Endodermal cell (in vitro differentiated cells): ENCODE results near the gene SCN8A. TPM values are rescaled to one million over a fixed set of nuclear protein-coding genes. Genes with fewer than 3 reads are reported as not detected.
A peak's percentile ranks its signal among the peaks of the same experiment; 100 is the strongest.
"Not testable (repeated sequence)": the region's sequence is repeated elsewhere in the genome, so short reads cannot be mapped to it uniquely, and the experiment has no call there.

ENCODE experiments used
- DNase-seq: peaks from one replicate; pipeline ENCODE4 v3.0.0-alpha.2; 2017
- H3K27ac ChIP-seq: 2 replicates; pipeline ENCODE4 v1.5.1; 2013; ENCODE audit warnings: mild to moderate bottlenecking, low read depth, low read length, moderate library complexity
- H3K27me3 ChIP-seq: 2 replicates; pipeline ENCODE4 v1.6.1; 2013; ENCODE audit warnings: mild to moderate bottlenecking, low read length, moderate library complexity; ENCODE audit not compliant: insufficient read depth, control insufficient read depth, poor library complexity, severe bottlenecking
- H3K36me3 ChIP-seq: 2 replicates; pipeline ENCODE4 v1.7.0; 2013; ENCODE audit warnings: mild to moderate bottlenecking, low read length, moderate library complexity; ENCODE audit not compliant: control insufficient read depth, insufficient read depth
- H3K4me1 ChIP-seq: one replicate; pipeline ENCODE4 v1.7.0; 2013; ENCODE audit warnings: low read length; ENCODE audit not compliant: control insufficient read depth, insufficient read depth
- H3K4me3 ChIP-seq: 2 replicates; pipeline ENCODE4 v1.5.1; 2013; ENCODE audit warnings: mild to moderate bottlenecking, low read length, moderate library complexity
- H3K9ac ChIP-seq: 2 replicates; pipeline ENCODE4 v1.6.1; 2013; ENCODE audit warnings: mild to moderate bottlenecking, low read length, moderate library complexity; ENCODE audit not compliant: poor library complexity, severe bottlenecking; ENCODE audit errors: extremely low read depth
- H3K9me3 ChIP-seq: 2 replicates; pipeline ENCODE4 v1.6.1; 2013; ENCODE audit warnings: mild to moderate bottlenecking, low read length, moderate library complexity; ENCODE audit not compliant: control insufficient read depth
- H3K27ac Mint-ChIP-seq: 2 replicates; pipeline ENCODE4 v1.8.0; 2020; ENCODE audit warnings: mixed read lengths
- H3K27me3 Mint-ChIP-seq: 2 replicates; pipeline ENCODE4 v1.8.0; 2021; ENCODE audit warnings: mild to moderate bottlenecking, mixed read lengths; ENCODE audit not compliant: insufficient read depth
- H3K36me3 Mint-ChIP-seq: 2 replicates; pipeline ENCODE4 v1.8.0; 2020; ENCODE audit warnings: low read depth, mixed read lengths
- H3K4me1 Mint-ChIP-seq: 2 replicates; pipeline ENCODE4 v1.8.0; 2020; ENCODE audit warnings: mixed read lengths
- H3K4me3 Mint-ChIP-seq: 2 replicates; pipeline ENCODE4 v1.8.0; 2020; ENCODE audit warnings: mild to moderate bottlenecking, moderate library complexity, mixed read lengths
- H3K9me3 Mint-ChIP-seq: 2 replicates; pipeline ENCODE4 v1.8.0; 2020; ENCODE audit warnings: mild to moderate bottlenecking, mixed read lengths
- WGBS, 2 experiments: methylation state at CpG; one replicate each; pipeline versions ENCODE4 v1.1.5 to v1.1.7; 2013; ENCODE audit warnings: missing lambda C conversion rate in 2 of 2, mixed read lengths in 1 of 2; ENCODE audit not compliant: insufficient coverage in 1 of 2, insufficient read length in 1 of 2; 5-methylcytosine and 5-hydroxymethylcytosine counted together
- total RNA-seq, 2 donors: library from RNA; stranded (reverse); fragmentation: NEBNext Ultra II Directional in 1 of 2; extraction: Animal tissue kit (Norgen Biotek cat#: 25700) in 1 of 2; gene quantifications; 2 replicates in 1 of 2; 3 replicates in 1 of 2; pipeline ENCODE4 v1.2.1, GENCODE V29; 2021
- TF ChIP-seq, protein P1 (sequence below): fragments of 200-600 bp; sonication (generic); conservative IDR thresholded peaks from 2 replicates; pipeline ENCODE4 v1.5.0; 2021; ENCODE audit warnings: antibody characterized with exemption, mild to moderate bottlenecking

SCN8A gene
- total RNA-seq, 2 donors from 2014 or later, result 9.5 to 9.7 TPM

DNA sequence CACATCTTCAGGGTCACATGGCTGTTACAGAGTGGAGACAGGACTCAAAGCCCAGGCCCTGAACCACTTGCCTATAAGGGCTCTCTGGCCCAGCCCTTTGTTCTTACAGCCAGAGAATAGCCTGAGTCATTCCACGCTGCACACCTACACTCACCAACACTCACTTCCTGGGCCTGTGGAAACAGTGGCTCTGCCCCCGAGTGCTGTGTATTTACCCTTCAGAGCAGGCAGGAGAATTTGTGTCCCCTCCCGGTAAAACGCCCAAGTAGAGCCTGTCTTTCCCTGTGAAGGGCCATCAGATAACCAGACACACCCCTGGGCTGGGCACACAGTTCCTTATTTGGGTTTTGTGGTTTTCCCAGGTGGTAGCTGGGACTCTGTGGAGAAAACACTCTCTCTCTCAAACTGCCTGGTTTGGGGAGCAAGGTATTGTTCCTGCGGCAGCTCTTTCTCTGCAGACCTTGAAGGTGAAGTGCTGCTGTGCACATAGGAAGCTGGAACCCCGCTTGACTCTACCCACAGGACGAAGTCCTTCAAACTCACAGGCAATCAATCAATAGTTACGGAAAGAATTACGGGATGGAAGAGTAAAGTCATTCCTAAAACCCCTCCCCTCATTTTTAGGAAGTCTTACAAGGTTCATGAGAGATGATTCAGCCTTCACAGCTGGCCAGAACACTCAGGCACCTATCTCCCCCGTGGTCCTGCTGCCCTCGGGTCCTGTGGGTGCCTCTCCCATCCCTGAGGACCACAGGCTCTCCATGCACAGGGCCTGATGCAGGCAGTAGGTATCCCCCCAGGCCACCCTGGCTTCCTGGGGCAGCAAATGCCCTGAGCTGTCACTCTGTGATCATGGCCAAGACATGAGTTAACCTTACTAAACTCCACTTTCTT lies 237.1 kb downstream of the SCN8A start:
- Mint-ChIP-seq H3K36me3 (no peaks in the 10 kb centered on the region), H3K27me3 (peaks cover 23% of the 10 kb centered on the region), H3K27ac (no peak overlapping the region), H3K9me3 (no peaks in the 10 kb centered on the region), H3K4me3 (no peak overlapping the region), H3K4me1 (peaks cover 33% of the 10 kb centered on the region)
- DNase-seq, result no peak
- Histone ChIP-seq H3K36me3 (no peaks in the 10 kb centered on the region), H3K4me1 (peaks cover 11% of the 10 kb centered on the region), H3K4me3 (no peak overlapping the region), H3K9me3 (no peaks in the 10 kb centered on the region), H3K27me3 (no peaks in the 10 kb centered on the region), H3K9ac (no peak overlapping the region), H3K27ac (peak overlapping the region; percentile 78)
- whole genome bisulfite sequencing, 2 experiments, result 87 to 90% methylated on average over 6 to 11 of the region's 11 CpGs
- TF ChIP-seq, protein P1, sequence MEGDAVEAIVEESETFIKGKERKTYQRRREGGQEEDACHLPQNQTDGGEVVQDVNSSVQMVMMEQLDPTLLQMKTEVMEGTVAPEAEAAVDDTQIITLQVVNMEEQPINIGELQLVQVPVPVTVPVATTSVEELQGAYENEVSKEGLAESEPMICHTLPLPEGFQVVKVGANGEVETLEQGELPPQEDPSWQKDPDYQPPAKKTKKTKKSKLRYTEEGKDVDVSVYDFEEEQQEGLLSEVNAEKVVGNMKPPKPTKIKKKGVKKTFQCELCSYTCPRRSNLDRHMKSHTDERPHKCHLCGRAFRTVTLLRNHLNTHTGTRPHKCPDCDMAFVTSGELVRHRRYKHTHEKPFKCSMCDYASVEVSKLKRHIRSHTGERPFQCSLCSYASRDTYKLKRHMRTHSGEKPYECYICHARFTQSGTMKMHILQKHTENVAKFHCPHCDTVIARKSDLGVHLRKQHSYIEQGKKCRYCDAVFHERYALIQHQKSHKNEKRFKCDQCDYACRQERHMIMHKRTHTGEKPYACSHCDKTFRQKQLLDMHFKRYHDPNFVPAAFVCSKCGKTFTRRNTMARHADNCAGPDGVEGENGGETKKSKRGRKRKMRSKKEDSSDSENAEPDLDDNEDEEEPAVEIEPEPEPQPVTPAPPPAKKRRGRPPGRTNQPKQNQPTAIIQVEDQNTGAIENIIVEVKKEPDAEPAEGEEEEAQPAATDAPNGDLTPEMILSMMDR, result no peak

DNA sequence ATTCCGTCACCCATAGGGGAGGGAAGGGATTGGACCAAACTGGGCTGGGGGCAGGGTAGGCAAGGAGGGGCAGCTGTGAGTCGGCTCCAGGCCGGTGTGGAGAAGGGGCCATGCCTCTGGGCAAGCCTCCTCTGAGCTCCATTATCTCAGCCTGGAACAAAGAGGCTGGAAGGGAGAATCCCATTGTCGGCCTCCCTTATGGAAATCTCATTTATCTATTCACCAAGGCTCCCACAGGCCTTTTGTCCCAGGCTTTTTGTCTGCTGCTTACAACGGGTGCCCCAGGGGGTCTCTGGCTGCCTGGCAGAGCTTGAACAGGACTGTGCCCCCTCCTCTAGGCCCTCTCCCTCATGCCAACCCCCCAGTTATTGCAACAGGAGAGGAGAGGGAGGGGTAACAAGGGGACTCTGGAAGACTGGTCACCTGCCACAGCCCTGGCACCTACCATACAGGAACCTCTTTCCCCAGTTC lies 238.0 kb downstream of the SCN8A start:
- Histone ChIP-seq H3K4me1 (peaks cover 11% of the 10 kb centered on the region), H3K36me3 (no peaks in the 10 kb centered on the region), H3K9ac (no peak overlapping the region), H3K27ac (peak overlapping the region; percentile 78), H3K27me3 (no peaks in the 10 kb centered on the region), H3K4me3 (no peak overlapping the region), H3K9me3 (no peaks in the 10 kb centered on the region)
- no peak overlapping the region for H3K4me3 Mint-ChIP-seq
- no peaks in the 10 kb centered on the region for H3K9me3 Mint-ChIP-seq
- H3K4me1 Mint-ChIP-seq, result peaks cover 30% of the 10 kb centered on the region
- peak overlapping the region; percentile 23 for H3K27ac Mint-ChIP-seq
- DNase-seq, result peak; percentile 81
- H3K27me3 Mint-ChIP-seq, result peaks cover 32% of the 10 kb centered on the region
- no peaks in the 10 kb centered on the region for H3K36me3 Mint-ChIP-seq
- TF ChIP-seq, protein P1, result no peak
- WGBS, 2 experiments, result 32 to 67% methylated on average over 2 to 5 of the region's 5 CpGs

DNA sequence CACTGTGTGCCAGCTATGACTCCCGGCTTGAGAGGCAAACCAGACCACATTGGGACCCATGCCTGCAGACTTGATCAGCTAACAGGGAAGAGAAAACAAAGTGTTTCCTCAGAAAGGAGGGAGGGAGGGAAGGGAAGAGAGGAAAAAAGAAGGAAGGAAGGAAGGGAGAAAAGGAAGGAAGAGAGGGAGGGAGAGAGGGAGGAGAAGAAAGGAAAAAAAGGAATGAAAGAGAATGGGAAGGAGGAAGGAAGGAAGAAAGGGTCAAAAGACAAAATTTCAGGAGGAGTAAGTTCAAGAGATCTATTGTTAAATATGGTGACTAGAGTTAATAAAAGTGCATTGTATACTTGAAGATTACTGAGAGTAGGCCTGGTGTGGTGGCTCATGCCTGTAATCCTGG lies 238.6 kb downstream of the SCN8A start:
- Histone ChIP-seq H3K9me3 (no peaks in the 10 kb centered on the region), H3K9ac (no peak overlapping the region), H3K36me3 (no peaks in the 10 kb centered on the region), H3K4me1 (peaks cover 11% of the 10 kb centered on the region), H3K4me3 (no peak overlapping the region), H3K27ac (peak overlapping the region; percentile 78), H3K27me3 (no peaks in the 10 kb centered on the region)
- no peak for DNase-seq
- Mint-ChIP-seq H3K9me3 (no peaks in the 10 kb centered on the region), H3K27ac (no peak overlapping the region), H3K4me3 (no peak overlapping the region), H3K4me1 (peaks cover 30% of the 10 kb centered on the region), H3K36me3 (no peaks in the 10 kb centered on the region), H3K27me3 (peaks cover 36% of the 10 kb centered on the region)
- TF ChIP-seq, protein P1, result no peak
- 90 to 100% methylated on average over 1 of the region's 1 CpG for WGBS, 2 experiments

DNA sequence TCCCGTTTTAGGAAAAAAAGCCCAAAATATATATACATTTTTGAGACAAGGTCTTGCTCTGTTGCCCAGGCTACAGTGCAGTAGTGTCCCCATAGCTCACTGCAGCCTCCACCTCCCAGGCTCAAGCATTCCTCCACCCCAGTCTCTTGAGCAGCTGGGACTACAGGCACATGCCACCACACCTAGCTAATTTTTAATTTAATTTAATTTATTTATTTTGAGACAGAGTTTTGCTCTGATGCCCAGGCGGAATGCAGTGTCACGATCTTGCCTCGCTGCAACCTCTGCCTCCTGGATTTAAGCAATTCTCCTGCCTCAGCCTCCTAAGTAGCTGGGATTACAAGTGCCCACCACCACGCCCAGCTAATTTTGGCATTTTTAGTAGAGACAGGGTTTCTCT lies 240.8 kb downstream of the SCN8A start:
- H3K9ac ChIP-seq, H3K27ac Mint-ChIP-seq, H3K36me3 Mint-ChIP-seq, H3K4me3 ChIP-seq, DNase-seq, H3K27ac ChIP-seq, H3K4me3 Mint-ChIP-seq, H3K9me3 ChIP-seq, H3K9me3 Mint-ChIP-seq, H3K27me3 ChIP-seq, H3K36me3 ChIP-seq: not testable (repeated sequence)
- Mint-ChIP-seq H3K4me1 (peaks cover 38% of the 10 kb centered on the region), H3K27me3 (peaks cover 37% of the 10 kb centered on the region)
- WGBS, 2 experiments, result 91 to 94% methylated on average over 5 of the region's 5 CpGs
- peaks cover 18% of the 10 kb centered on the region for H3K4me1 ChIP-seq
